CD4-positive, alpha-beta T cell treated with Interleukin-15 for 1 hour (primary cell): ENCODE results near the gene CTXND1.
A peak's percentile ranks its signal among the peaks of the same experiment; 100 is the strongest.

ENCODE experiments used
- DNase-seq: peaks from one replicate; pipeline ENCODE4 v3.0.0-alpha.2; 2020

Gene CTXND1

DNA sequence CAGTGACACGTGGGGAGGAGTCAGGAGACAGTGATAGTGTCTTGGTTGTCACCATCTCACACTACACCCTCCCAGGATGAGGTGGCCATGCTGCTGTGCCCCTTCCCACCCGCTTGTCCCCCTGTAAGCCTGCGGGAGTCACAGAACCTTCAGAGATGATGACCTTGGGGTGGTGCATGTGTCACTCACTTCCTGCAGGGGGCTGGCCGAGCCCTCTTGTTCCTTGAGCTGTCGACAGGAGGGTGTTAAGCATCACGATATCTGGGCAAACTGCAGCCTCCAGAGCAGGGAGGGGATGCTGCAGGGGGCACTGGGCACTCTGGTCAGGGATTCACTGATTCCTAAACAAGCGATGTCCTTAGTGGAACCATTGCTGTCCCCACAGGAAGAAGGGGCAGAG, 71.5 kb downstream of the CTXND1 start:
- DNase-seq = no peak

DNA sequence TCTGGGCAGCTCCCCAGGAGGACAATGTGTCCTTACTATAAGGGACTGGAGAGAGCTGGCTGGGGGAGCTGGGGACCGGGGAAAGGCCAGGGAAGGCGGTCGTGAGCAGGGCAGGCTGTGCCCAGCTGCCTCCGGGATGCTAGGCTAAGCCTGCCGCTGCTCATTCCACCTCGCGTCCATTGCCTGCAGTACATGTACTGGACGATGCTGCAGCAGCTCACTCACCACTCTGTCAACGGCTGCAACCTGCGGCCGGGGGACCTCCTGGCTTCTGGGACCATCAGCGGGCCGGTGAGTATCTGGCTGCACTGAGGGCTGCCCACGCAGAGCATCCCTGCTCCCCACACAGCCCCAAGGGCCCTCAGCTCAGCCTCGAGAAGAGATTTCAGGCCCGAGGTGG, 72.1 kb downstream of the CTXND1 start:
- DNase-seq = no peak

DNA sequence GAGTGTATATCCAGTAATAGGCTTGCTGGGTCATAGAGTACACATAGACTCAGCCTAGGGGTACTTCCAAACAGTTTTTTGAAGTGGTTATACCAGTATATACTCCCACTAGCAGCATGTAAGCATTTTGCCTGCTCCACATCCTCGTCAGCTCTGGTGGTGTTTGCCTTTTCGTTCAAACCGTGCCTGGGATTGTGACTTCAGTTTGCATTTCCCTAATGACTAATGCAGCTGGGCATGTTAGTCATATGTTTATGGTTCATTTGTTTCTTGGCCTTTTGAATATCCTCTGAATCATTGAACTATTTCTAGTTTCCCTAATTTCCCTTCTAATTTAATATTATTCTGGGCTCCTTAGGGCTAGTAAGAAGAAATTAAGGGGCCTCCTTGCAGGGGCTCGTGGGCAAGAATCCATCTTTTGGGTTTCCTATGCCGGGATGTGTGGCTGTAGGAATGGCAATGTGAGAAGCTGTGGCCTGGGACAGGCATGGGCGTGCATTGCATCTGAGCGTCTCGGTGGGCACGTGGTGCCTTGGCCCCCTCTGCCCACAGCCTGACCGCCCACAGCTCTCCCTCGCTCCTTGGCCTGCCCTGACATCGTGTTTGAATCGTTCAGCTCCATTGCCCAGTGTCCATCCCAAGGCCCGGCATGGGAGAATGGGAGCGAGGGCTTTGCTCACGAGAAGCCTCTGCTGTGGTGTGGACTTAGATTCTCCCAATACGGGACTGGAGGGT, 72.8 kb downstream of the CTXND1 start:
- DNase-seq = no peak

DNA sequence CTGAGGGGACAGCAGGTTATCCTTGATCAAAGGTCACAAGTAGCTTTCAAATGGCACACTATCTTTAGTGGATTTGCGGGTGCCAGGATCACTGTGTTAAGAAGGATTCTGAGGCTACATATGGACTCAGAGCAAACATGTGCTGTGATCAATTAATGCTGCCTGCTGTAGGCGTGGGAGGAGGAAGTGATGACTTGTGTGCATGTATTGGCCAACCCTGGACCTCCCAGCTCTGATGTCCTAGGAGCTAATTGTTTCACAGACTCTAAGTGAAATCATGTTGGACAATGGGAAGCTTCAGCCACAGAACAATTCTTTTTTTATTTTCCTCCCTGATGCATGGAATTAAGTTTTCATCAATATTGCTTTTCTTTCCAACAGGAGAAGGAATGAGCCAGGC, 74.9 kb downstream of the CTXND1 start:
- DNase-seq = no peak

DNA sequence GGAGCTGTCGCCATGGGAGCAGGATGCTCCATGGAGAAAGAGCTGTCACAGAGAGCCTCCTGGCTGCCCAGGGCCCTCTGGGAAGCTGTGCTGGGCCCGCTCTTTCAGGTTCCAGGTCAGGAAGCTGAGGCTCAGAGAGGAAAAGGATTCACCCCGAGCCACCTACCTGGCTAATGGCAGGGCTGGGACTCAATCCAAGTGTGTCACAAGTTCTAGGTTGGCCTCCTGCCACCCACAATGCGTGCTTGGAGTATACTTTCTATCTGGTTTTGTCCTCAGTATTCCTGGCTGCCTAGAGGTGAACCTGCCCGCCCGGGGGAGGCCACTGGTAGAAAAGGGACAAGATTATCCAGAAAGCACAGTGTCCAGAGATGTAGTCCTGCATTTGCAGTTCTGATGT, 75.6 kb downstream of the CTXND1 start:
- DNase-seq = no peak

DNA sequence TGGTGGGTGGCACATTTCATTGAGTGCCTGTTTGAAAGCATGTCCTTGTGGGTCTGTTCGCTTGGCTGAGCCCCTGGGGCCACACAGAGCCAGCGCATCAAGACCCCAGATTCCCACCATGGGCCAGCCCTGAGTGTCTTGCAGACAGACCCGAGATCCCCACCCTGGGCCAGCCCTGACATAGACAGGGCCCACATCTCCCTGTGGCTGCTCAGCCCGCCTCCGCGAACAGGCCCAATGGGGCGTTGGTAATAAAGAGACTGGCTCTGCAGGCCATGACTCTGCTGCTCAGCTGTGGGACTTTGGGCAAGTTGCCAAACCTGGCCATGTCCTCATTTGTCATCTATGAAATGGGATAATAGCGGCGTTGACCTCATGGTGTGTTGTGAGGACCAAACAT, 76.6 kb downstream of the CTXND1 start:
- no peak for DNase-seq

DNA sequence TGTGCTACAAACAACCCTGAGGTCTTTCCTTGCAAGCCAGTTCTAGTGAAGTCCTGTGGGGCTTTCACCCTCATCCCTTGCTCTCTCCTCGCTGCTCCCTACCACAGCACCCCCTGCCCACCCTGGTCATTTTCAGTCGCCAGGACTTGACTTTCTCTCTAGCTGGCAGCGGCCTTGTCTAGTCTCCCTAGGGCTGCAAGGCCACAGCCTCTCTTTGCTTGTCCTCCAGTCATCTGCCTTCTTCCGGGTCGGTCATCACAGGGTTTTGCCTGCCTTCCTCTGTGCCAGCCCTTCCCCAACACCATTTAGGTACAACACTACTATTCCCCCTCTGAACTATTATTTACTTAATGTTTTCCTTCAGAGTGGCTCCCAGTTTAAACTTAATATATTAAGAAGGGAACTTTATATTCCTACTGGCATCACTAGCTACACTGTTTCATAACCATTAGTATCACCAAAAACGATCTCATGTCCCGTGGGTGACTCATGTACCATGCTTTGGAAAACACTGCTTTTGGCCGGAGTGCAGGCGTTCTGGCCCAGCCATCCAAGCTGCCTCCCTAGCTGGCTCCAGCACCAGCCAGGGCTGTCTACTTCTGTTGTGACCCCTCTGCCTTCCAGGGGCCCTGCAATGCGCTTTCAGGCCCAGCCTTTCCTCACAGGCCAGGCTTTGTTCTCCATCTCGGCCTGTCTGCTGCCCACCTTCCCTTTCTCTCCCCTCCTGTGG, 77.8 kb downstream of the CTXND1 start:
- no peak for DNase-seq

DNA sequence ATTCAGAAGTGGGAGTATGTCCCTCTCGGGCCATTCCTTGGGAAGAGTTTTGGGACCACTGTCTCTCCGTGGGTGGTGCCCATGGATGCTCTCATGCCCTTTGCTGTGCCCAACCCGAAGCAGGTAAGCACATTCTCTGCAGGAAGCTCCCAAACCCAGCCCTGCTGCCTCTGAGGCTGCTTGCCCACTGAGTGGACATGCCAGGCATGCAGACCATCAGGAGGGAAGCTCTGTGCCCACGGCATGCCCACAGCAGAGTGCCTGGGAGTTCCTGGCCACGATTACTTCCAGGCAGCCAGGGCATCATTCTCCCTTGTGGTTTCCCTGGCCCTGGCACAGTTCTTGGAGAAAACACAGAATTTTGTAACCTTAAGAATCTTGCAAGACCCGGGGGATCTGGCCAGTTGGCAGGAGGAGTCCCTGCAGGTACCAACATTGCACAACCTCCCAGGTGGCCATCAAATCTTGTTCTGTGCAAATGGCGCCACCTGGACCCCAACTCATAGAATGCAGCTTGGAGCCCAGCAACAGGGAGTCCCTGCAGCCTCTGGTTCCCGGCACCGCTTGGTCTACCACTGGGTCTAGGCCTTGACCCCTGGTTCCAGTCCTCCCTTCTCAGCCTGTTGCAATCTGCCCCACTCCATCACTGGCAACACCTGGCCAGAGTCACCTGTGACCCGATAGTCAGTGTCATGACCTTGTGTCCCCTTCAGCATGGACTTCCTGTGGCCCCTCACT, 78.8 kb downstream of the CTXND1 start:
- DNase-seq = peak; percentile 66

DNA sequence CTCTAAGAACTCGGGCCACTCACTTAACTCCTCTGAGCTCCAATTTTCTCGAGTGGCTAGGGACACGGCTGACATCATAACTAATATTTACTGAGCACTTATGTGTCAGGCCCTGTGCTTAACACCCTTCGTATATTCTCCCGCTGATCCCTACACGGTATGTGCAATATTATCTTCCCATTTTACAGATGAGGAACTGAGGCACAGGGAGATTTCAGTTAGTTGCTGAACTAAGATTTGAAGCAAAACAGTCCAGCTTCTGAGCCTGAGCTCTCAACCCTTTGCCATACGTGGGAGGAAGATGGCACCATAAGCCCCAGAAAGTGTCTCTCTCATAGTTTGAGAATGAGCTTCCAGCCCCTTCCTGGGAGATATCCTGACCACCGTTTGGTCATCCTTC, 79.6 kb downstream of the CTXND1 start:
- no peak for DNase-seq

DNA sequence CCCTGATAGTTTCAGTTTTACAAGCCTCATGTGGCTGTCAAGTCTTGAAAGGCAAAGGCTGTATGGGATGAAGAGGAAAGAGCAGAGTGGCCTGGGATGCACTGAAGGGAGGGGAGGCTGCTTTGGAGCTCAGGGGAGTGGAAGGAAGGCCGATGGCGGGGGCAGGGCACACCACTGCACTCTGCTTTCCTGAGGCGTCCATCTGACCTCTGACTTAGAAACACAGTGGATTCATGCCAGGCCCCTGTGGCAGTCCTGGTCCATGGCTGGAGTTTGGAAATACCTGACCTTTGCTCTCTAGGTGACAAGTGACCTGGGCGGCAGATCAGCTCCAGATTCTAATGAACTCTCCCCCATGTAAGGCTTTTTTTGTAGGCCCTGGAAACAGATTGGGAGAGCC, 80.2 kb downstream of the CTXND1 start:
- no peak for DNase-seq

DNA sequence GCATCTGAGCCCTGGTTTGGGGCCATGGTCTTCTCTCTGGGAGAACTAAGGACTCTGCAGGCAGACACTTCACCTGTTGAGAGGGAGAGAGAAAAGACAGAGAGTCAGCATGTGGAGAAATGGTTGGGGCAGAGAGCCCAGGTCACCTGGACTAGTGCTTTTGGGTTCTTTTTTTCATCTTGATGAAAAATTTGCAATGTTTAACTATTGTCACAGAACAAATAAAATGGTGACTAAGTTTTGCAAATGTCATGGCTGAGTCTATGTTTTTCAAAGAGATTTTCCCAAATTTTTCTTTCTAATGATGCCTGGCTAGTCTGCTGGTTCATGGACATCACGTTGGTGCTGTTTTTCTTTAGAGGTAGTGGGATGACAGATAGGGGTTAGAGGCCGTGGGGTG, 81.4 kb downstream of the CTXND1 start:
- DNase-seq = no peak

DNA sequence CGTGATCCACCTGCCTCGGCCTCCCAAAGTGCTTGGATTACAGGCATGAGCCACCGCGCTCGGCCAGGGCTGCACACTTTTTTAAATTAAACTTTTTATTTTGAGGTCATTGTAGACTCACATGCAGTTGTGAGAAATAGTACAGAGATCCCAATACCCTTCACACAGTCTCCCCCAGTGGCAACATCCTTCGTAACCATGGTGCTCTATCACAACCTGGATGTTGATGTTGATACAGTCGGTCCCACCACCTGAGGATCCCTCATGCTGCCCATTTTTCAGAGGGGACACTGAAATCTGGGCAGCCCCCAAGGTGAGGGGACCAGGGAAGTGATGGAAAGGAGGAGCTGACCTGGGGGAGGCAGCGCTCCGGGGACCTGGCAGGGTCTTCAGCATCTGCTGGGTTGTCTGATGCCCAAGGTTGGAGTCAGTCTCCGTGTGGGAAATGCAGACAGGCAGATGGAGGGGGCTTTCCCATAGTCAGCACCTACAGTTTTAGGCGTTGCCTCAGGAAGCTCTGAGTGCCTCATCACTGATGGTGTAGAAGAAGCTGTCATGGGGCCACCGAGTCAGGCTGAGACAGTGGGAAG, 82.2 kb downstream of the CTXND1 start:
- no peak for DNase-seq

DNA sequence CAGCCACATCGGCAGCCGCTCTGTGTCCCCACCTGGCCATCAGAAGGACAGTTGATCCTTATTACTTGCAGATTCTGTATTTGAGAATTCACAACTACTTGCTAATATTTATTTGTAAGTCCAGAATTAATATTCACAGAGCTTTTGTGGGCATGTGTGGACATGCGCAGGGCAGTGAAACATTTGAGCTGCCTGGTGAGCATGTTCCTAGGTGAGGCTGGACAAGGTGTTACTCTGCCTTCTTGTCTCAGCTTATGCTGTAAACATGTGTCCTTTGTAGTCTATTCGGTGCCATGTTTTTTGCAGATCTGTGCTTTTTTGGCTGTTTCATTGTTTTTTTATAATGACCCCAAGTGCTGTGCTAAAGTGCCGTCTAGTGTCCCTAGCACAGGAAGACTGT, 83.6 kb downstream of the CTXND1 start:
- DNase-seq = no peak

DNA sequence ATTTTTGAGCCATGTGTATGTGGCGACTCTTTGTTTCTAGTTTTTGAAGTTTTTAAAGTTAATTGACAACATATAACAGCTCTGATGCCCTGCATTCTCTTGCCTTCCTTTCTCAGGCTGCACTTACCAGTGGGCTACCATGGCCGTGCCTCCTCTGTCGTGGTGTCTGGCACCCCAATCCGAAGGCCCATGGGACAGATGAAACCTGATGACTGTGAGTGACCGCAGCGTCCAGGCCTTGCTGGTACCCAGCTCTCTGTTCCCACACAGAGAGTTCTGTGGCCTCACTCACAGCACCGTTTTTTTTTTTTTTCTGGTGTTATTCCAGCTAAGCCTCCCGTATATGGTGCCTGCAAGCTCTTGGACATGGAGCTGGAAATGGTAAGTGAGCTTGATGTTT, 84.1 kb downstream of the CTXND1 start:
- no peak for DNase-seq

DNA sequence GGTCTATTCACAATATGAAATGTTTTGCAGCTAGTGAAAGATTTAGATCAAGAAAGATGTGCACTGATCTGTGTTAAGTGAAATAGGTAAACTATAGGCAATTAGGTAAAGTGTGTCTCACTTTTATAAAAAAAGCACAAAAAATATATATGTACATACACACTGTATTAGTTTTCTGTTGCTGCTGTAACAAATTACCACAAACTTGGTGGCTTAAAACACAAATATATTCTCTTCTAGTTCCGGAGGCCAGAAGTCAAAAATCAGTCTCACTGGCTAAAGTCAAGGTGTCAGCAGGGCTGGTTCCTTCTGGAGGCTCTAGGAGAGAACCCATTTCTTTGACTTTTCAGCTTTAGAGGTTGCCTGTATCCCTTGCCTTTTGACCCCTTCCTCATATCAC, 88.1 kb downstream of the CTXND1 start:
- DNase-seq = no peak

DNA sequence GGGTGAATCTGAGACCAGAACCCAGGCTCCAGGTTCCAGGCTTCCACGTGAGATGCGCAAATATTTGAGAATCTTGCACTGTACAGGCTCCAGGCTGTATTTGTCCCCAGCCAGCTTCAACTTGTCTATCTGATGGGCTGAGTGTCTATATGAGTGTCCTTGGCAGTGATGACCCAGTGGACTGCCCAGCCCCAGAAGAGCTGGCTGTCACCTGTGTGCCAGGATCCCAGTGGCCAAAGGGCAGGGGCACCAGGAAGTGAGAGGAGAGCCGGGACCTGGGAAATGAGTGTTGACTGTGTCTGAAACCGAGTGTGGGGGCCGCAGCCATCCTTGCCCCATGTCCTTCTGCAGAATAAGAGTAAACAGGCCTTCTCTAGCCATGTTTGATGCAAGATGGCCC, 88.8 kb downstream of the CTXND1 start:
- DNase-seq = no peak

DNA sequence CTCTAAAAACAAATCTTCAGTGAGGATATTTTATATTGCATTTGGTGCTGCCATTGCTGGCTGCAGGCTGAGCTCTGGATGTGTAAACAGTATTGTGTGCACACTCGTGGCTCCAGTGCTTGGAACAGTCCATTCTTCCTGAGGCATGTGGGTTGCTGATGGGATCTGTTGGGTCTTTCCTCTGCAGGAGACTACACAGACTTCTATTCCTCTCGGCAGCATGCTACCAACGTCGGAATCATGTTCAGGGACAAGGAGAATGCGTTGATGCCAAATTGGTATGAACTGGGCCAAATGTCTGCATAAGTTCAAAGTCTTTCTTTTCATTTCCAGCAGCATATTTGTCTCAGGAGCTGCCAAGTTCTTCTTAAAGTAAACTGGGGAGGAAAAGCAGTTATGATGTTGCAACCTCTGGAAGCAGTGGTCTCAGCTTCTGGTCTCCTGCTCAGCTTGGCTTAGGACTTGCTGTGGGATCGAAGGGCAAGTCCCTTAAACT, 89.9 kb downstream of the CTXND1 start:
- DNase-seq = no peak

DNA sequence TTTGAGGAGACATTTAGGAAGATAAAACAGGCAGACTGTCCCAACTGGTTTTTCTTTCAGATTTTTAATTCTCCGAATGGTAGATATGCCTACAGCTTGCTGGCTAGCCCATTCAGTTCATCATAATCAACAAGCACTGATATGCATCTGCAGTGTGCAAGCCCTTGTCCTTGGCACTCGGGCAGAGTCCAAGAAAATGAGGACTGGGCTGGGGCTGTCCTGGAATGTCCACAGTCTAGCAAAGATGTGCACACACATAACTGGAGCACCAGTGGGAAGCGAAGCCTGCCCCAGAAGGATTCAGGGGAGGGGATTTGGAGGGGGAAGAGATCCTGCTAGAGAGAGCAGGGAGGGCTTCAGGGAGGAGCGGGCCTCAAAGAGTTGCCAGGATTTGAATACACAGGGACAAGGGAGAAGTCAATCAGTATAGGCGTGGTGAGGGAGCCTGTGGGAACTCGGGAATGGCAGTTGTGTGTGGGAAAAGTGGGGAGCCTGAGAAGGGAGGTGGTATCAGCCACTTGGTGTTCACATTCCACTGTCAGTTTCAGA, 90.5 kb downstream of the CTXND1 start:
- no peak for DNase-seq

DNA sequence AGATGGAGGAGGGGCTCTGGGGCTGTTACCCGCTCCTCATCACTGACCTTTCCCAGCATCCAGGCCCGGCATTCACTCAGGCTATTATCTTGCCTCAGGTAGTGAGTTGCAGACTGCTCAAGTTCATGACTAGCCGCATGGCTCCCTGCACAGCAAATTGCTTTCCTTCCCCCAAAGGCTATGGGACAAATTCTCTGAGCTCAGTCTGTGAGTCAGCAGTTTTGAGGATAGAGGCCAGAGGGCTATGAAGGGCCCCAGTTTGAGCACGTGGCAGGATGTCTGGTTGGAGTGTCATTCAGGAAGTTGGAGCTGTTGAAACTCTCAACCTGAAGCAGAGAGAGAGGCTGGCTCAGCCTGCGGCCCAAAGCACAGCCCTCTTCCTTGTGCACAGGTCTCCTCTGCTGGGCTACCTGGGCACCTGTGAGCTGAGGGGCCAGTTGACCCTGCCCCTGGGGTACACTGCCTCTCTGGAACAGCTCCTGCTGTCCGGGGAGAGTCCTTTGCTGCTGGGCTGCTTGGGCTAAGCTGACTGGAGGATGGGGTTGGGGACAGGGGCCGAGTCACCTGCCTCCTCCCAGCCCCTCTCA, 91.3 kb downstream of the CTXND1 start:
- peak; percentile 69 for DNase-seq

DNA sequence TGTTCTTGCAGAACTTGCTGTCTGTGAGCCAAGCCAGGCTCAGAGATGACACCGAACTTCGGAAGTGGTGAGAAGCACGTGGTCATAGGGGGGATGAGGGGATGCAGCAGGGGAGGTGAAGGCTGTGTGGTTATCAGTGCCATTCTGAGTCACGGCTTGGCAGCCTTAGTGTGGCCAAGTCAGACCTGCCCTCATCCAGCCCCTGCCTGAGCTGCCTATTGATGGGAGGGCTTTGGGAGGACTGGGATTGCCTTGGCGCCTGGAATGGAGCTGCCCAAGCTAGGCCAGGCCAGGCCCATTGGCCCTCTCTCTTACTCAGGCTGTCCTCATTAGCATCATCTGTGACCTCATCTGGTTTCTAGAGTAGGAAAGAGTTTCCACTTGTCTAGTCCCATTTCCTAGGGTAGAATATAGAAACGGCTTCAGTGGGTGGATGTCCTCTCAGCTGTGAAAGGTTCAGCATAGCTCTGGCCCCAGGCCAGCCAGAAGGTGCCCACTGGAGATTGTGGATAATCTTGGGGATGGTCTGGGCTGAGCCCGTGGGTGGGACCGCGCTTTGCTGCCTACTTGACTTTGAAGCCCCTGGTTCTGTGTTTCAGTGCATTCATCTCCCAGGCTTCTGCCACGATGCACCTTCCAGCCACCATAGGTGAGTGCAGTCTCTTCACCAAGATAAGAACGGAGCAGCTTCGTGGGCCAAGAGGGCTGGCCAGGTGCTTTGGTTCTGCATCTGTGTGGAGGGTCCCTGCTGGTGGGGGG, 92.0 kb downstream of the CTXND1 start:
- no peak for DNase-seq

DNA sequence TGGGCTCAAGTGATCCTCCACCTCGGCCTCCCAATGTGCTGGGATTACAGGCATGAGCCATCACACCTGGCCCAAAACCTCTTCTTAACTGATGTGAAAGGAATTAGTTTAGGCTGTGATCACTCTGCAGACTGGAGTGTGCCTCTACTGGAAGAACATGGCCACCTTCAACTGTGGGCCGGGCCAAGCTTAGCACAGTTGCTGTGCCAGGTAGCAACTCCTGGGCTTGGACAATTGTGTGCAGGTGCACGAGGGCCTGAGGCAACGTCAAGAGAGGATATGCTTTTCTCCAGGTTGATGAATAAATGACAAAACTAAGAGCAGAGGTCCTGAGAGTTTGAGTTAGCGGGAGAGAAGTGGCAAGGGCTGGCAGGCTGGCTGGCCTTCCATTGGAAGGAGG, 92.7 kb downstream of the CTXND1 start:
- no peak for DNase-seq

DNA sequence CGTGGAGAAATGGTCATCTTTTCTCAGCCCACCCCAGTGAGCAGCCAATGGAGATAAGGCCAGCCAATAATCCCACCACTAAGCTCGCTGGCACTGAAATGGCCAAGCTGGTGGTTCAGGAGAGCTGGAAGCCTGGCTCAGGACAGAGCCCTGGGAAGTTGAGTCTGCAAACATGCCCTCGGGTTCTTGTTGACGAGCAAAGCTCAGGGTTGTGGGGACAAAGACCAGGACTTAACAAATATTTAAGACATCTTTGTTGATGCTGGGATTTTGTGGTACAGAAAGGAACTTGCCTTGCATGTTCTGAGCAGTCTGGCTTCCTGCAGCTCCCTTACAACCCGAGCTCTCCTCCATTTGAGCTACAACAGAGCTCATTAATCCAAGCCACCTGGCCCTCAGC, 94.8 kb downstream of the CTXND1 start:
- no peak for DNase-seq
